ENCODE data around the gene SLC22A9.

DNA sequence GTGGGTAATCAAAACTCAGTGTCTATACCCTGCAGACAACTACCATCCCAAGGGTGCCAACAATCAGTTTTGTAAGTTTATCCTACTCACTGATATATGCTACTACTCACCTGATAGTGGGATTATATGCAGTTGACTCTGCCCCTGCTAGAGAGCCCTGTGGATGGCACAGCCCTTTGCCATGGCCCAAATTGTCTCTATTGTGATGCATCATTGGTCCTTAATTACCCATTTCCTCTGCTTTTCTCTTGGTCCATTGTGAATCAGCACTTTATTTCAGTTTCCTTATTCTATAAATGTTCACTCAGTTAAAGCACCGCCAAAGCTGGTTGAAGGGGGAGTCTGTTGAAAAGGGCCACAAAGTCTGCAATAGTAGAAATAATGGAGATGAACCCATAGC lies 79.1 kb downstream of the SLC22A9 start:
- TF ChIP-seq CTCF (conservative IDR thresholded peaks at IDR 0.05 in 1 of 2, IDR thresholded peaks at IDR 0.05 in 1 of 2; ENCODE audit: extremely low read depth in 1 of 2, insufficient read depth in 1 of 2, low read depth in 1 of 2, low read length in 2 of 2) = no peak
- no peak for TF ChIP-seq EZH2 (IDR thresholded peaks at IDR 0.05; ENCODE audit: borderline replicate concordance, low read length)

All from mammary epithelial cell (primary cell).